Activated effector memory CD4-positive, alpha-beta T cell treated with Interleukin-2 at 50 U/mL for 16 hours (primary cell): ENCODE results near the gene USP17L17.
"Not testable (repeated sequence)": the region's sequence is repeated elsewhere in the genome, so short reads cannot be mapped to it uniquely, and the experiment has no call there.

ENCODE experiments used
- DNase-seq: peaks from one replicate; pipeline ENCODE4 v3.0.0-alpha.2; 2020

Gene USP17L17, protein sequence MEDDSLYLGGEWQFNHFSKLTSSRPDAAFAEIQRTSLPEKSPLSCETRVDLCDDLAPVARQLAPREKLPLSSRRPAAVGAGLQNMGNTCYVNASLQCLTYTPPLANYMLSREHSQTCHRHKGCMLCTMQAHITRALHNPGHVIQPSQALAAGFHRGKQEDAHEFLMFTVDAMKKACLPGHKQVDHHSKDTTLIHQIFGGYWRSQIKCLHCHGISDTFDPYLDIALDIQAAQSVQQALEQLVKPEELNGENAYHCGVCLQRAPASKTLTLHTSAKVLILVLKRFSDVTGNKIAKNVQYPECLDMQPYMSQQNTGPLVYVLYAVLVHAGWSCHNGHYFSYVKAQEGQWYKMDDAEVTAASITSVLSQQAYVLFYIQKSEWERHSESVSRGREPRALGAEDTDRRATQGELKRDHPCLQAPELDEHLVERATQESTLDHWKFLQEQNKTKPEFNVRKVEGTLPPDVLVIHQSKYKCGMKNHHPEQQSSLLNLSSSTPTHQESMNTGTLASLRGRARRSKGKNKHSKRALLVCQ

DNA sequence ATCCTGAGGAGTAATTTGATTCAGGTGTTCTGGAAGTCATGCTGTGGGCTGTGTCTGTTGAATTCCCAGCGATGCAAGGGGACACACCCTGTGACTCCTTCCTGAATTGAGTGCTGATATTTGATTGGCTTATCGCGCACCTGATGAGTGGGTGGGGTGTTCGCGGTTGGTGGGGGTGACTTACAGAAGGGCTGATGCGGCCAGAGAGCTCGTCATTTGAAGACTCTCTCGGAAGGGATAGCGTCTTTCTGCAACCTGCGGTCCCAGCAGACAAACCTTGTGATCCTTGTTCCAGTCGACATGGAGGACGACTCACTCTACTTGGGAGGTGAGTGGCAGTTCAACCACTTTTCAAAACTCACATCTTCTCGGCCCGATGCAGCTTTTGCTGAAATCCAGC lies at the start of gene USP17L17:
Gene USP17L17, plus strand, starts transcription at position 301 of the 400 bp plus-strand sequence. Its CDS starts 0 bp downstream, at position 301.
- not testable (repeated sequence) for DNase-seq

DNA sequence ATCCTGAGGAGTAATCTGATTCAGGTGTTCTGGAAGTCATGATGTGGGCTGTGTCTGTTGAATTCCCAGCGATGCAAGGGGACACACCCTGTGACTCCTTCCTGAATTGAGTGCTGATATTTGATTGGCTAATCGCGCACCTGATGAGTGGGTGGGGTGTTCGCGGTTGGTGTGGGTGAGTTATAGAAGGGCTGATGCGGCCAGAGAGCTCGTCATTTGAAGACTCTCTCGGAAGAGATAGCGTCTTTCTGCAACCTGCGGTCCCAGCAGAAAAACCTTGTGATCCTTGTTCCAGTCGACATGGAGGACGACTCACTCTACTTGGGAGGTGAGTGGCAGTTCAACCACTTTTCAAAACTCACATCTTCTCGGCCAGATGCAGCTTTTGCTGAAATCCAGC lies 33.3 kb upstream of the USP17L17 start, which contains the start of gene USP17L10:
Gene USP17L10, plus strand, starts transcription at position 301 of the 400 bp plus-strand sequence. Its CDS starts 0 bp downstream, at position 301.
- not testable (repeated sequence) for DNase-seq

DNA sequence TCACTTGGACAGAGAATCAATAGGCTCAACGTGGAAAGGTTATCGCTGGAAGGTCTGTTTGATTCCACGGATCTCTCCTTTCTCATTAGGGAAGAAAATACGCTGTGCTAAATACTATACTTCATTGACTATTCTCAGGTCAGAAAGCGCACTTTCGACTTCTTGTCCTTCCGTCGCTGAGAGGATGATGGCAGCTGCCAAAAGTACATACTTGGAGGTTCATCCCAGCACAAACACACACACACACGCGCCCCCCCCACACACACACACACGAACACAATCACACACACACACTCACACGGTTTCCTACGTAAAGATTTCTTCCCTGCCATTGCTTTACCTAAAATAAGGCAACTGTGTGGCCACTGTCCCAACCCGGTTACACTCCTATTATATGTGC lies 29.0 kb upstream of the USP17L17 start:
- not testable (repeated sequence) for DNase-seq

DNA sequence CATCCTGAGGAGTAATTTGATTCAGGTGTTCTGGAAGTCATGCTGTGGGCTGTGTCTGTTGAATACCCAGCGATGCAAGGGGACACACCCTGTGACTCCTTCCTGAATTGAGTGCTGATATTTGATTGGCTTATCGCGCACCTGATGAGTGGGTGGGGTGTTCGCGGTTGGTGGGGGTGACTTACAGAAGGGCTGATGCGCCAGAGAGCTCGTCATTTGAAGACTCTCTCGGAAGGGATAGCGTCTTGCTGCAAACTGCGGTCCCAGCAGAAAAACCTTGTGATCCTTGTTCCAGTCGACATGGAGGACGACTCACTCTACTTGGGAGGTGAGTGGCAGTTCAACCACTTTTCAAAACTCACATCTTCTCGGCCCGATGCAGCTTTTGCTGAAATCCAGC lies 28.6 kb upstream of the USP17L17 start, which contains the start of gene USP17L11:
Gene USP17L11, plus strand, starts transcription at position 301 of the 400 bp plus-strand sequence. Its CDS starts 0 bp downstream, at position 301.
- not testable (repeated sequence) for DNase-seq

DNA sequence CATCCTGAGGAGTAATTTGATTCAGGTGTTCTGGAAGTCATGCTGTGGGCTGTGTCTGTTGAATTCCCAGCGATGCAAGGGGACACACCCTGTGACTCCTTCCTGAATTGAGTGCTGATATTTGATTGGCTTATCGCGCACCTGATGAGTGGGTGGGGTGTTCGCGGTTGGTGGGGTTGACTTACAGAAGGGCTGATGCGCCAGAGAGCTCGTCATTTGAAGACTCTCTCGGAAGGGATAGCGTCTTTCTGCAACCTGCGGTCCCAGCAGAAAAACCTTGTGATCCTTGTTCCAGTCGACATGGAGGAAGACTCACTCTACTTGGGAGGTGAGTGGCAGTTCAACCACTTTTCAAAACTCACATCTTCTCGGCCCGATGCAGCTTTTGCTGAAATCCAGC lies 23.8 kb upstream of the USP17L17 start, which contains the start of gene USP17L12:
Gene USP17L12, plus strand, starts transcription at position 301 of the 400 bp plus-strand sequence. Its CDS starts 0 bp downstream, at position 301.
- DNase-seq: not testable (repeated sequence)

DNA sequence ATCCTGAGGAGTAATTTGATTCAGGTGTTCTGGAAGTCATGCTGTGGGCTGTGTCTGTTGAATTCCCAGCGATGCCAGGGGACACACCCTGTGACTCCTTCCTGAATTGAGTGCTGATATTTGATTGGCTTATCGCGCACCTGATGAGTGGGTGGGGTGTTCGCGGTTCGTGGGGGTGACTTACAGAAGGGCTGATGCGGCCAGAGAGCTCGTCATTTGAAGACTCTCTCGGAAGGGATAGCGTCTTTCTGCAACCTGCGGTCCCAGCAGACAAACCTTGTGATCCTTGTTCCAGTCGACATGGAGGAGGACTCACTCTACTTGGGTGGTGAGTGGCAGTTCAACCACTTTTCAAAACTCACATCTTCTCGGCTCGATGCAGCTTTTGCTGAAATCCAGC lies 19.1 kb upstream of the USP17L17 start, which contains the start of gene USP17L13:
Gene USP17L13, plus strand, starts transcription at position 301 of the 400 bp plus-strand sequence. Its CDS starts 0 bp downstream, at position 301.
- DNase-seq: not testable (repeated sequence)

DNA sequence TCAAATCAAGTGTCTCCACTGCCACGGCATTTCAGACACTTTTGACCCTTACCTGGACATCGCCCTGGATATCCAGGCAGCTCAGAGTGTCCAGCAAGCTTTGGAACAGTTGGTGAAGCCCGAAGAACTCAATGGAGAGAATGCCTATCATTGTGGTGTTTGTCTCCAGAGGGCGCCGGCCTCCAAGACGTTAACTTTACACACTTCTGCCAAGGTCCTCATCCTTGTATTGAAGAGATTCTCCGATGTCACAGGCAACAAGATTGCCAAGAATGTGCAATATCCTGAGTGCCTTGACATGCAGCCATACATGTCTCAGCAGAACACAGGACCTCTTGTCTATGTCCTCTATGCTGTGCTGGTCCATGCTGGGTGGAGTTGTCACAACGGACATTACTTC lies 13.4 kb upstream of the USP17L17 start:
- DNase-seq: not testable (repeated sequence)

DNA sequence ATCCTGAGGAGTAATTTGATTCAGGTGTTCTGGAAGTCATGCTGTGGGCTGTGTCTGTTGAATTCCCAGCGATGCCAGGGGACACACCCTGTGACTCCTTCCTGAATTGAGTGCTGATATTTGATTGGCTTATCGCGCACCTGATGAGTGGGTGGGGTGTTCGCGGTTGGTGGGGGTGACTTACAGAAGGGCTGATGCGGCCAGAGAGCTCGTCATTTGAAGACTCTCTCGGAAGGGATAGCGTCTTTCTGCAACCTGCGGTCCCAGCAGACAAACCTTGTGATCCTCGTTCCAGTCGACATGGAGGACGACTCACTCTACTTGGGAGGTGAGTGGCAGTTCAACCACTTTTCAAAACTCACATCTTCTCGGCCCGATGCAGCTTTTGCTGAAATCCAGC lies 9.6 kb upstream of the USP17L17 start, which contains the start of gene USP17L15:
Gene USP17L15, plus strand, starts transcription at position 301 of the 400 bp plus-strand sequence. Its CDS starts 0 bp downstream, at position 301.
- DNase-seq: not testable (repeated sequence)

DNA sequence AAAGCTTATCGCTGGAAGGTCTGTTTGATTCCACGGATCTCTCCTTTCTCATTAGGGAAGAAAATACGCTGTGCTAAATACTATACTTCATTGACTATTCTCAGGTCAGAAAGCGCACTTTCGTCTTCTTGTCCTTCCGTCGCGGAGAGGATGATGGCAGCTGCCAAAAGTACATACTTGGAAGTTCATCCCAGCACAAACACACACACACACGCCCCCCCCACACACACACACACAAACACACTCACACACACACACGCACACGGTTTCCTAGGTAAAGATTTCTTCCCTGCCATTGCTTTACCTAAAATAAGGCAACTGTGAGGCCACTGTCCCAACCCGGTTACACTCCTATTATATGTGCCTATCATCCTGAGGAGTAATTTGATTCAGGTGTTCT lies 5.2 kb upstream of the USP17L17 start:
- DNase-seq: not testable (repeated sequence)

DNA sequence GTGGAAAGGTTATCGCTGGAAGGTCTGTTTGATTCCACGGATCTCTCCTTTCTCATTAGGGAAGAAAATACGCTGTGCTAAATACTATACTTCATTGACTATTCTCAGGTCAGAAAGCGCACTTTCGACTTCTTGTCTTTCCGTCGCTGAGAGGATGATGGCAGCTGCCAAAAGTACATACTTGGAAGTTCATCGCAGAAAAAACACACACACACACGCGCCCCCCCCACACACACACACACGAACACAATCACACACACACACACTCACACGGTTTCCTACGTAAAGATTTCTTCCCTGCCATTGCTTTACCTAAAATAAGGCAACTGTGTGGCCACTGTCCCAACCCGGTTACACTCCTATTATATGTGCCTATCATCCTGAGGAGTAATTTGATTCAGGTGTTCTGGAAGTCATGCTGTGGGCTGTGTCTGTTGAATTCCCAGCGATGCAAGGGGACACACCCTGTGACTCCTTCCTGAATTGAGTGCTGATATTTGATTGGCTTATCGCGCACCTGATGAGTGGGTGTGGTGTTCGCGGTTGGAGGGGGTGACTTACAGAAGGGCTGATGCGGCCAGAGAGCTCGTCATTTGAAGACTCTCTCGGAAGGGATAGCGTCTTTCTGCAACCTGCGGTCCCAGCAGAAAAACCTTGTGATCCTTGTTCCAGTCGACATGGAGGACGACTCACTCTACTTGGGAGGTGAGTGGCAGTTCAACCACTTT lies 4.4 kb downstream of the USP17L17 start, which contains the start of gene USP17L18:
Gene USP17L18, plus strand, starts transcription at position 678 of the 728 bp plus-strand sequence. Its CDS starts 0 bp downstream, at position 678.
- not testable (repeated sequence) for DNase-seq

DNA sequence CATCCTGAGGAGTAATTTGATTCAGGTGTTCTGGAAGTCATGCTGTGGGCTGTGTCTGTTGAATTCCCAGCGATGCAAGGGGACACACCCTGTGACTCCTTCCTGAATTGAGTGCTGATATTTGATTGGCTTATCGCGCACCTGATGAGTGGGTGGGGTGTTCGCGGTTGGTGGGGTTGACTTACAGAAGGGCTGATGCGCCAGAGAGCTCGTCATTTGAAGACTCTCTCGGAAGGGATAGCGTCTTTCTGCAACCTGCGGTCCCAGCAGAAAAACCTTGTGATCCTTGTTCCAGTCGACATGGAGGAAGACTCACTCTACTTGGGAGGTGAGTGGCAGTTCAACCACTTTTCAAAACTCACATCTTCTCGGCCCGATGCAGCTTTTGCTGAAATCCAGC lies 9.4 kb downstream of the USP17L17 start, which contains the start of gene USP17L19:
Gene USP17L19, plus strand, starts transcription at position 301 of the 400 bp plus-strand sequence. Its CDS starts 0 bp downstream, at position 301.
- not testable (repeated sequence) for DNase-seq

DNA sequence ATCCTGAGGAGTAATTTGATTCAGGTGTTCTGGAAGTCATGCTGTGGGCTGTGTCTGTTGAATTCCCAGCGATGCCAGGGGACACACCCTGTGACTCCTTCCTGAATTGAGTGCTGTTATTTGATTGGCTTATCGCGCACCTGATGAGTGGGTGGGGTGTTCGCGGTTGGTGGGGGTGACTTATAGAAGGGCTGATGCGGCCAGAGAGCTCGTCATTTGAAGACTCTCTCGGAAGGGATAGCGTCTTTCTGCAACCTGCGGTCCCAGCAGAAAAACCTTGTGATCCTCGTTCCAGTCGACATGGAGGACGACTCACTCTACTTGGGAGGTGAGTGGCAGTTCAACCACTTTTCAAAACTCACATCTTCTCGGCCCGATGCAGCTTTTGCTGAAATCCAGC lies 14.1 kb downstream of the USP17L17 start, which contains the start of gene USP17L20:
Gene USP17L20, plus strand, starts transcription at position 301 of the 400 bp plus-strand sequence. Its CDS starts 0 bp downstream, at position 301.
- DNase-seq: not testable (repeated sequence)

DNA sequence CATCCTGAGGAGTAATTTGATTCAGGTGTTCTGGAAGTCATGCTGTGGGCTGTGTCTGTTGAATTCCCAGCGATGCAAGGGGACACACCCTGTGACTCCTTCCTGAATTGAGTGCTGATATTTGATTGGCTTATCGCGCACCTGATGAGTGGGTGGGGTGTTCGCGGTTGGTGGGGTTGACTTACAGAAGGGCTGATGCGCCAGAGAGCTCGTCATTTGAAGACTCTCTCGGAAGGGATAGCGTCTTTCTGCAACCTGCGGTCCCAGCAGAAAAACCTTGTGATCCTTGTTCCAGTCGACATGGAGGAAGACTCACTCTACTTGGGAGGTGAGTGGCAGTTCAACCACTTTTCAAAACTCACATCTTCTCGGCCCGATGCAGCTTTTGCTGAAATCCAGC lies 18.9 kb downstream of the USP17L17 start, which contains the start of gene USP17L21:
Gene USP17L21, plus strand, starts transcription at position 301 of the 400 bp plus-strand sequence. Its CDS starts 0 bp downstream, at position 301.
- not testable (repeated sequence) for DNase-seq

DNA sequence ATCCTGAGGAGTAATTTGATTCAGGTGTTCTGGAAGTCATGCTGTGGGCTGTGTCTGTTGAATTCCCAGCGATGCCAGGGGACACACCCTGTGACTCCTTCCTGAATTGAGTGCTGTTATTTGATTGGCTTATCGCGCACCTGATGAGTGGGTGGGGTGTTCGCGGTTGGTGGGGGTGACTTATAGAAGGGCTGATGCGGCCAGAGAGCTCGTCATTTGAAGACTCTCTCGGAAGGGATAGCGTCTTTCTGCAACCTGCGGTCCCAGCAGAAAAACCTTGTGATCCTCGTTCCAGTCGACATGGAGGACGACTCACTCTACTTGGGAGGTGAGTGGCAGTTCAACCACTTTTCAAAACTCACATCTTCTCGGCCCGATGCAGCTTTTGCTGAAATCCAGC lies 23.6 kb downstream of the USP17L17 start, which contains the start of gene USP17L22:
Gene USP17L22, plus strand, starts transcription at position 301 of the 400 bp plus-strand sequence. Its CDS starts 0 bp downstream, at position 301.
- not testable (repeated sequence) for DNase-seq

DNA sequence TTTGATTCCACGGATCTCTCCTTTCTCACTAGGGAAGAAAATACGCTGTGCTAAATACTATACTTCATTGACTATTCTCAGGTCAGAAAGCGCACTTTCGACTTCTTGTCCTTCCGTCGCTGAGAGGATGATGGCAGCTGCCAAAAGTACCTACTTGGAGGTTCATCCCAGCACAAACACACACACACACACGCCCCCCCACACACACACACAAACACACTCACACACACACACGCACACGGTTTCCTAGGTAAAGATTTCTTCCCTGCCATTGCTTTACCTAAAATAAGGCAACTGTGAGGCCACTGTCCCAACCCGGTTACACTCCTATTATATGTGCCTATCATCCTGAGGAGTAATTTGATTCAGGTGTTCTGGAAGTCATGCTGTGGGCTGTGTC lies 28.0 kb downstream of the USP17L17 start:
- not testable (repeated sequence) for DNase-seq
